NCI-H526 treated with DMSO at 0.1 percent for 48 hours (cell line): ENCODE data around the gene SORBS1.

Experiments
- DNase-seq: peaks from one replicate; lab custom pipeline; 2025; lab: John Stamatoyannopoulos, UW

The SORBS1 gene

GRCh38 chr10:95539560-95540284, 21.4 kb downstream of the SORBS1 start:
- no peak for DNase-seq

- no peak for DNase-seq
Measured at GRCh38 chr10:95538412-95538811, 22.8 kb downstream of the SORBS1 start.

- DNase-seq, result no peak
Measured at GRCh38 chr10:95537542-95537927, 23.6 kb downstream of the SORBS1 start.

- no peak for DNase-seq
Measured at GRCh38 chr10:95536894-95537541, 24.2 kb downstream of the SORBS1 start.

GRCh38 chr10:95536017-95536416, 25.2 kb downstream of the SORBS1 start:
- DNase-seq, result no peak

- DNase-seq, result no peak
Measured at GRCh38 chr10:95535526-95535925, 25.6 kb downstream of the SORBS1 start.

GRCh38 chr10:95533590-95533989, 27.6 kb downstream of the SORBS1 start:
- no peak for DNase-seq

GRCh38 chr10:95532536-95532935, 28.6 kb downstream of the SORBS1 start:
- DNase-seq, result no peak

GRCh38 chr10:95531994-95532399, 29.2 kb downstream of the SORBS1 start:
- no peak for DNase-seq

GRCh38 chr10:95531058-95531809, 29.9 kb downstream of the SORBS1 start:
- DNase-seq, result no peak

- DNase-seq, result no peak
Measured at GRCh38 chr10:95530561-95530960, 30.6 kb downstream of the SORBS1 start.

GRCh38 chr10:95530029-95530428, 31.1 kb downstream of the SORBS1 start:
- no peak for DNase-seq

GRCh38 chr10:95526044-95526443, 35.1 kb downstream of the SORBS1 start:
- DNase-seq, result no peak

- DNase-seq, result no peak
Measured at GRCh38 chr10:95525033-95525418, 36.1 kb downstream of the SORBS1 start.

GRCh38 chr10:95524358-95525032, 36.7 kb downstream of the SORBS1 start:
- no peak for DNase-seq

GRCh38 chr10:95522117-95522516, 39.1 kb downstream of the SORBS1 start:
- no peak for DNase-seq

- DNase-seq, result no peak
Measured at GRCh38 chr10:95520617-95521016, 40.6 kb downstream of the SORBS1 start.

GRCh38 chr10:95518455-95519452, 42.4 kb downstream of the SORBS1 start:
- DNase-seq, result no peak

- no peak for DNase-seq
Measured at GRCh38 chr10:95517536-95518454, 43.4 kb downstream of the SORBS1 start.

- no peak for DNase-seq
Measured at GRCh38 chr10:95516774-95517373, 44.3 kb downstream of the SORBS1 start.
